ENCODE measurements around the gene DRD3. TPM values are rescaled to one million over a fixed set of nuclear protein-coding genes. Genes with fewer than 3 reads are reported as not detected.

The DRD3 gene
- not detected in 2 replicates for total RNA-seq (2014; rRNA removed; shearing (Covaris generic); ENCODE audit: low replicate concordance)

GRCh38 chr3:114178770-114179368 is at the start of gene DRD3:
Gene DRD3 (minus strand): TSS chr3:114179052. CDS start chr3:114171992, 7,060 bp downstream.
- Histone ChIP-seq H3K36me3 (no peaks in the 10 kb centered on the region), H3K4me3 (no peak within 1 kb of the TSS), H3K27me3 (peaks cover 29% of the 10 kb centered on the region), H3K9me3 (0 out of 2 replicates have a peak, but pooled peaks cover 3% of the 10 kb centered on the region)
- peak; percentile 28 for DNase-seq

DNA sequence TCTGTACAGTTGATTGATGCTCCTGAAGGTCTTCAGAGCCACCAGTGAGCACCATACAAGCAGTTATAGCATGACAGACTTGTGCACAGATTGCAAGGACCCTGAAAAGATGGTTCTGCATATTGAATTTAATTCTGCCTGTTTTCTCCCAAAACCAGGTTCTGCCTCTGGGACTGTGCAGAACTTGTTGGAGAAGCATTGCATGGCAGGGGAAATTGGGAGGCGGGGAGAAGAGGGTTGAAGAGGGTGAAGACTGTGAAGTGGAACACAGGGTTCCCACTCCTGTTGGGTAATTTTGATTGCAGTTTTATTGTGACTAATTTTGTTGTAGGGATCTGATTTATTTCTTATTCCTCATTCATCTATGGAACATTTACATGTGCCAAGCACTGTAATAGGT is 48.2 kb upstream of the DRD3 start:
- Histone ChIP-seq H3K27me3 (peaks cover 2% of the 10 kb centered on the region; the same call in 1 of the 2 replicates), H3K36me3 (no peaks in the 10 kb centered on the region), H3K4me3 (no peak overlapping the region), H3K9me3 (no peaks in the 10 kb centered on the region)
- no peak for DNase-seq

DNA sequence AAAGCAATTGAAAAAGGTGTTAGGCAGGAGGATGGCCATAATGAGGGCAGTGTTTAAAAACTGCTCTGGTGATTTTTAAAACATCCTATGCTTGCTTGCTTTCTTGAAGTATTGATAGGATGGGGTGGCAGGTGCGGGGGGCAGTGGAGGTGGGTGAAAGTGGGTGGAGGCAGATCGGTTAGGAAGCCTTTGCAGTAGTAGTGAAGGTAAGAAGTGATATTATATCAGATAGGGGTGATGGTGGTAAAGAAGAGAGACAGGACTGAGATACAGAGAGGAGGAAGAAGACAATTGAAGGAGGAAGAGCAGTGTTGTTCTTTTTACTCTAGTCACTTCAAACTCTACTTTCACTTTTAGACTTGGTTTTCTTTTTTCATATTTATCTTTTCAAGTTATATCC is 47.5 kb upstream of the DRD3 start:
- no peaks in the 10 kb centered on the region for H3K9me3 ChIP-seq
- no peaks in the 10 kb centered on the region for H3K36me3 ChIP-seq
- no peak overlapping the region for H3K4me3 ChIP-seq
- peaks cover 2% of the 10 kb centered on the region; the same call in 1 of the 2 replicates for H3K27me3 ChIP-seq
- DNase-seq, result no peak

DNA sequence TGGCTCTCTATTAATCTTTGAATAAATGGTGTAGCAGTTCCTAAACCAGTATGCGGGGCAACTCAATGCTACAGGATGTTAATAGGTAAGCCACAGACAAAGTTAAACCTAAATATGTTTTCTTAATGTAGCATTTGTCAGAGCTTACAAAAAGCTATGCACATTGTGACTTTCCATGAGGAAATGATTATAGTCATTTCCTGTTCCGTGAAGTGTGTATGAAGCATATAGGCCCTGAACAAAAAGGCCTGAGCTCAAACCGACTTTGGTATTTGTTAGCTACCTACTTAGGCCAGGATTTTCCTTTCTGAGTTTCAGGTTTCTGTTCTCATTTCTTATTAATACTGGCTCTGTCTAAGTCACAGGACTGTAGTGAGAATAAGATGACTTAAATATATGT is 44.3 kb upstream of the DRD3 start:
- no peaks in the 10 kb centered on the region for H3K9me3 ChIP-seq
- DNase-seq, result no peak
- H3K27me3 ChIP-seq, result no peaks in the 10 kb centered on the region
- H3K36me3 ChIP-seq, result no peaks in the 10 kb centered on the region
- no peak overlapping the region for H3K4me3 ChIP-seq

GRCh38 chr3:114221881-114222264 is 43.0 kb upstream of the DRD3 start:
- H3K27me3 ChIP-seq, result no peaks in the 10 kb centered on the region
- no peak overlapping the region for H3K4me3 ChIP-seq
- no peaks in the 10 kb centered on the region for H3K9me3 ChIP-seq
- no peaks in the 10 kb centered on the region for H3K36me3 ChIP-seq
- no peak for DNase-seq

DNA sequence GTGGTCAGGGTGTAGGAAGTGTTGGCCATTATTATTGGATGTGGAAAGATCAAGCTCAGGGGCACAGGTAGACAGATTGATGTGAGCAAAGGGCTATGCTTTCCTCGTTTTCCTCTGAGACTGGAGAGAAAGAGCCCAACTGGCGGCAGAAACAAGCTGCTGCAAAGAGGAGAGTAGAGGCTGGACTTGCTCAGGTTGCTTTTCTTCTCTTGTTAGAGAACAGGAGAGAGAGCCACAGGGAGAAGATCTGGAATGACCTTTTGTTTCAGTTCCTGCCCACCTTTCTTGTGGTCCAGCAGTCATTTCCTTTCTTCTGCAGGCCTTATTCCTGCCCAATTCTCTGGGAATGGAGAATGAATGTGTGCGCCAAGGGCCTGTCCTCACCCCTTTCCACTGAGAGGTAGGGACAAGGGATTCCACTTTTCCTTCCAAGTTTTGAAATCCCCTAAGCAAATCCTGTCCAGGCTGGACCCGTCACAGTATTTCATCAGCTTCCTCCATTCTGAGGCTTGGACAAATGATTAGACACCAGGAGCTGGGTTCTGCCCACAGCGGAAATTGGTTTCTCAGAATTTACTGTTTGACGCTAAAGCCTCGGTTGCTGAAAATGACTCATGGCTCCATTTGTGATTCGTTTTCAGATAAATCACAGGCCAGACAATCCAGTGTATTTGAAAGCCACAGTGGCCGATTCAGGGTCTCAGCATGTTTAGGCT is 42.5 kb upstream of the DRD3 start:
- no peaks in the 10 kb centered on the region for H3K9me3 ChIP-seq
- DNase-seq, result no peak

DNA sequence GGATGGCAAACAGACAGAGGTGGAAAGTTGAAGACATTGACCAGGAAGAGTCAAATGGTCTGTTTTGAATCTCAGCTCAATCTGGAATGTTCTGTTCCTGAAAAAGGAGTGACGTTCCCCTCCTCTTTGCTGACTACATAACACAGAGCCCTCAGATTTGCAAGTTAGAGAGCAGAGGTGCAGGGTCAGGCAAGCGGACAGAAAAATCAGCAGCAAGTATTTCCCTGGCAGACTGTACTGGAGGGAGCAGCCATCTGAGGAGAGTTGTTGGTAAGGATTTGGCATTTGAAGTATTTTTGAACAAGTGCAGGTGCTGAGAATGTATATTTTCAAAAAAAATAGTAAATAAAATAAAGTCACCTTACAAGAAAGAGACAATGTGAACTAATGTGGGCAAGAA is 40.9 kb upstream of the DRD3 start:
- H3K4me3 ChIP-seq, result no peak overlapping the region
- DNase-seq, result no peak
- H3K36me3 ChIP-seq, result no peaks in the 10 kb centered on the region
- no peaks in the 10 kb centered on the region for H3K27me3 ChIP-seq
- H3K9me3 ChIP-seq, result no peaks in the 10 kb centered on the region

More for the DNA sequence above, 42.5 kb upstream of the DRD3 start:
- Histone ChIP-seq H3K4me3 (no peak overlapping the region), H3K27me3 (no peaks in the 10 kb centered on the region), H3K36me3 (no peaks in the 10 kb centered on the region)

DNA sequence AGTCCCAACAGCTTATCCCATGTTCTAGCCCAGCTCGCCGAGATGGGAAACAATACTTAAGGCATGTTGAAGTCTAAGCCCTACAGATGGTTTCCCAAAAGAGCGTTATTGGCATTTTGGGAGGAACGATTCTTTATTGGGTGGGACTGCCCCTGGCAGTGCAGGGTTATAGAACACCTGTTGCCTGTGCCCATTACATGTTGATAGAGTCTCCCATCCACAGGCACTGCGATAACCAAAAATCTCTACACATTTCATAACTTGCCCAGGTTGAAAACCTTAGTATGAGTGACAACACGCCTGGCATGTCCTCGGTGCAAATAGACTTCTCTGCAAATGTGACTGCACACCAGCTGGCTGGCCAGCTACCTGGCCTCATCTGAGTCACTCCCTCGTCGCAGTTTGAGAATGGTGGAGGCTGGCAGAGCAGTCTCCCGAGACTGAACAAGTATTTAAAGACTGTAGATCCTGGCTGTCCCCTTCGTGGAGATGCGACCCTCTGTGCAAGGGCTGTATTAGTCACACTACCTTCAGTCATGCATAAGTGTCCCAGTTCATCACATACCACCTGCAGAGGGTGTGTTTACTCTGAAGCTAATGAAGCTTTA is 39.8 kb upstream of the DRD3 start:
- Histone ChIP-seq H3K9me3 (no peaks in the 10 kb centered on the region), H3K27me3 (no peaks in the 10 kb centered on the region), H3K4me3 (no peak overlapping the region), H3K36me3 (no peaks in the 10 kb centered on the region)
- DNase-seq, result no peak

GRCh38 chr3:114218006-114218405 is 39.2 kb upstream of the DRD3 start:
- no peak overlapping the region for H3K4me3 ChIP-seq
- H3K27me3 ChIP-seq, result no peaks in the 10 kb centered on the region
- H3K36me3 ChIP-seq, result no peaks in the 10 kb centered on the region
- no peak for DNase-seq
- H3K9me3 ChIP-seq, result no peaks in the 10 kb centered on the region

DNA sequence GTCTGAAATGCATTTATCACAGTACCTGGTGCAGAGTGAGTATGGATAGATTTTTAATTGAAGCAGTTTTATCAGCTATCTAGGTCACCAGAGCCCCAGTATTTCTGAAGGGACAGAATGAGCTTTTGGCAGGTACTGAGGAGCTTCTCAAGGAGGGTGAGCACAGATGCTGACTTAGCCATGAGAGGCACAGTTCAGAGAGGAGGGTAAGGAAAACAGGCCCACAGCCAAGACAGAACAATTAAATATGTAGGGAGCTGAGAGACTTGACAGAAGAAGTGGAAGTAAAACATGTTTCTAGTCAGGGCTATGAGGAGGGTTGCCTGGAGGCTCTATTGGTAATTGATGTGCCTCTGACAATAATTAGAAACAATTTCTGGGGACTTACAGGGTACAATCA is 38.4 kb upstream of the DRD3 start:
- Histone ChIP-seq H3K9me3 (no peaks in the 10 kb centered on the region), H3K4me3 (no peak overlapping the region), H3K36me3 (no peaks in the 10 kb centered on the region), H3K27me3 (no peaks in the 10 kb centered on the region)
- DNase-seq, result no peak

DNA sequence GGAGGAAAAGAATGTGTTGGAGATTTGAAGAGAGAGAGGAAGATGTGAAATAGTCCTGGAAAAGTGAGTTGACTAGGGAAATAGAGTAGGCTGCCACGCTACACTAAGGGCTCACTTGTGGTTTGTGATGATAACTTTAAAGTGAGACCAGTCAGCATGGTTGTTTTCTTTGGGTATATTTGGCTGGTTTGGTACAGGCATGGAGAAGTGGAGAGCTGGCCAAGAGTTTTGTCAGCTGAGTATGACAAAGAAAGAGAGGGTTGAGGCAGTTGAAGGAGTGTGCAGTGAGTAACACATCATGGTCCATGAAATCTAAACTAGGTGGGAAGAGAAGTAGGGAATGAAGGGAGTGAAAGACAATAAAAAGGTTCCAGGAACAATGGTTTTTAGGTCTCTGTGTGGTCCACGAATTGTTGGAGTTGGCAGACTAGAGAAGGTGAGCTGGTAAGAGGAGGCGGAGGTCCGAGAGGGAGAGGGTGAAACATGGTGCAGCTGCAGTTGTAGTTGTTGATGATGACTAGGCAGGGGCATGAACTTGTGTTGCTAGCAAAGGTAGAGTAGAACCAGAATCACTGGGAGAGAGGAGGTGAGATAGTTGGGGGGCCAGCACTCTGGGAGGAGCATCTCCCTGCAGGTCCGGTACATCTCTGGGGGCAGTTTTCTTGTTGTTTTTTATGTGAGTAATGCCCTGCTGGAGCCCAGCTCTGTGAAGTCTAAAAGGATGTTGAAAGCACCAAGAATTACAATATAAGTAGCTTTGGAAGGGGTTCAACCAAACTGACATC is 37.5 kb upstream of the DRD3 start:
- no peak overlapping the region for H3K4me3 ChIP-seq

DNA sequence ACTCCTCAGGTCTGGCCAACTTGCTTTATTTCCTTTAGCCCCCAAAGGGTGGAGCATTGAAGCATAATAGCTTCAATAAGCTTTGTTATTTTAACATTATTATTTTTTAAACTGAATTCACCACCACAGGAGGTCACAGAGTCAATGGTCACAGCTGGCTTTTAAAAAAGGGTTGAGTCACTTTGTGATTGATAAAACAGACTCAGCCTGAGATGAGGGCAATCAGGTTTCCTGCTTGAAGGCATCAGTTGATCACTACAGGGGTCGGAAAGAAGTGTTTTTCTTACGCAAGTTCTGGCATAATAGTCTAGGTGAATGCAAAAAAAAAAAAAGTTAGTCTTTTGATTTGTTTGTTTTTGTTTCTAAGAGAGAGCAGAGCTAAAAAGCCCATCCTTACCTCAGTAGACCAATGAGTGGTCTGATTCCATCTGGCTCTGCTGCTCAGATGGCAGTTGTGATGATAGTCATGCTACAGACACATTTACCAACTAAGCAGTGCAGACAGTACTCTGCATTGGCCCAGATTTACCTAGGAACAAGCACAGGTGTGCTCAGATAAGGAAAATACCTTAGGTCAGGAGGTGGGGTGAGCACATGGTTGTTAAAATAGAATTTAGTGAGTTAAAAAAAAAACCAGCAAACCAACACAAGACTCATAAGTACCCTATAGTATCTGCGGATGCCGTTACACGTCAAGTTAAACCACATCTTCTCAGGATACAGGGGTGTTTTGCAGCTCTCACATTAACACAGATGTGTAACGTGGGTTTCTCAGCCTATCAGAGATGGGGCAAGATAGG is 35.9 kb upstream of the DRD3 start:
- Histone ChIP-seq H3K4me3 (peak overlapping the region; percentile 26; the same call in 1 of the 2 replicates), H3K9me3 (no peaks in the 10 kb centered on the region), H3K36me3 (no peaks in the 10 kb centered on the region), H3K27me3 (no peaks in the 10 kb centered on the region)
- DNase-seq, result no peak

More for the DNA sequence above, 37.5 kb upstream of the DRD3 start:
- Histone ChIP-seq H3K36me3 (no peaks in the 10 kb centered on the region), H3K27me3 (no peaks in the 10 kb centered on the region), H3K9me3 (no peaks in the 10 kb centered on the region)
- DNase-seq, result peak; percentile 67

DNA sequence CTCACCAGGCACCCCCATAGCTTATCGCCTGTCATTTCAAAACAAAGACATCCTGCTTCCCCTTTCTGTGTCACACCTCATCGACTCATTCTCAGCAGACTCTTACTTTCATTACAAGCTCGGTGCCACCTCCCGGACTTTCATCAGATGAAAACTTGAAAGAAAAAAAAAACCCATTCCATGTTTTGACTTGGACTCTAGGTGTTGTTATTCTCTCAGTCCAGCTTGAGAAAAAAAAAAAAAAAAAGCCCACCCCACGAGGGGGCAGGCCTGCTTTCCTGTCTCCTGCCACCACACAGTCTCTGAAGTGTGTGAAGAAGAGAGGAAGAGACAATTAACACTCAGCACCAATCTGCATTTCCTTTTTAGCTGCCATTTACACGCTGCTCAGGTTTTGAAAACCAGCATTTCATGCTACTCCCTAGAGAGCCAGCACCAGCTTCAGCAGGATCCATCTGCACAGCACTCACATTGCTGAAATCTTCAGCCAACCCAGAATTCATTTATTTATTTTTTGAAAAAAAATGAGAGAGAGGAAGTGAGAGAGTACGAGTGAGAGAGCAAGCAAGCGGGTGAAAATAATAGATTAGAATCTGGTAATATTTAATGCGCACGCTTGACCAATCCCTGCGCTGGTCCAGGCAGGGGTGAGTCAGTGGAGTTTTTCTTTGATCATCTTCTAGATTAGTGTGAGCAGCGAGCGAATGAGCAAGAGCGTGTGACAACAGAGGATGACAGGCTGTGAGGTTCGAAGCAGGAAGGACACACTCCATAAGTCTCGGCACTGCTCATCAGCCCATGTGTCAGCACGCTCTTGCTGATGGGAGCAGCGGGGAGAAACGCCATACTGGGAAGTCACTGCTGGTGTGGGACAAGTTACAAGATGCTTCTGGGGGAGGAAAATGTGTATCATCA is 35.0 kb upstream of the DRD3 start:
- no peaks in the 10 kb centered on the region for H3K36me3 ChIP-seq
- H3K27me3 ChIP-seq, result no peaks in the 10 kb centered on the region
- H3K4me3 ChIP-seq, result peak overlapping the region; percentile 26
- DNase-seq, result peak; percentile 70
- H3K9me3 ChIP-seq, result no peaks in the 10 kb centered on the region

GRCh38 chr3:114213292-114213626 is 34.4 kb upstream of the DRD3 start:
- peaks cover 3% of the 10 kb centered on the region; the same call in 1 of the 2 replicates for H3K27me3 ChIP-seq
- no peak for DNase-seq
- H3K4me3 ChIP-seq, result no peak overlapping the region
- H3K9me3 ChIP-seq, result no peaks in the 10 kb centered on the region
- H3K36me3 ChIP-seq, result no peaks in the 10 kb centered on the region

- Histone ChIP-seq H3K9me3 (no peaks in the 10 kb centered on the region), H3K4me3 (no peak overlapping the region), H3K27me3 (peaks cover 3% of the 10 kb centered on the region; the same call in 1 of the 2 replicates), H3K36me3 (no peaks in the 10 kb centered on the region)
- DNase-seq, result no peak
Measured at GRCh38 chr3:114212646-114213045, 33.8 kb upstream of the DRD3 start.

Measured in MG63 (cell line).